HK-2 (cell line): ENCODE results near the gene LAMB2.

ENCODE experiments used
- DNase-seq: peaks from one replicate; pipeline ENCODE4 v3.0.0-alpha.2; 2018; ENCODE audit not compliant: unreplicated experiment

Gene LAMB2

GRCh38 chr3:49132437-49133225, at the start of gene LAMB2:
Gene LAMB2 (minus strand): TSS chr3:49133050. CDS start chr3:49132867, 183 bp downstream.
- DNase-seq = peak; percentile 76

DNA sequence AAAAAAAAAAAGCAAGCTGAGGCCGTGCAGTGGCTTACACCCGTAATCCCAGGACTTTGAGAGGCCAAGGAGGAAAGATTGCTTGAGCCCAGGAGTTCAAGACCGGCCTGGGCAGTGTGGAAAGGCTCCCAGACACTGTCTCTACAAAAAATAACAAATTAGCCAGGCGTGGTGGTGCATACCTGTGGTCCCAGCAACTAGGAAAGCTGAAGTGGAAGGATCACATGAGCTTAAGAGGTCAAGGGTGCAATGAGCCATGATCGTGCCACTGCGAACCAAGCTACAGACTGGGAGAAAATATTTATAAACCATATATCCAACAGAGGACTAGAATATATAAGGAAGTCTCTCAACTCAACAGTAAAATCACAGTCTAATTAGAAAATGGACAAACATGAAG, 48.5 kb upstream of the LAMB2 start:
- DNase-seq = no peak

DNA sequence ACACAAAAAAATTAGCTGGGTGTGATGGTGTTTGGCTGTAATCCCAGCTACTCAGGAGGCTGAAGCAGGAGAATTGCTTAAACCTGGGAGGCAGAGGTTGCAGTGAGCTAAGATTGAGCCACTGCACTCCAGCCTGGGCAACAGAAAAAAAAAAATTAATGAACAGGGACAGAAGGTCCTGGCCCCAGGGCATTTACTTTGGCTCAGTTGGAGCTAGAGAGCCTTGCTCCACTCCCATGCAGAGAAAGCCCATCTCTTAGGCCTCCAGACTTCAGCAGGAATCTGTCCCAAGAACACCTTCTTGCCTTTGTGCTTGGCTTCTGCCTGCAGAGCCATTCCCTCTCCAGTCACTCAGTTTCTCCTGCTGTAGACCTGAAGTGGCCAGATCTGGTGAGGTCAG, 47.3 kb upstream of the LAMB2 start:
- no peak for DNase-seq

DNA sequence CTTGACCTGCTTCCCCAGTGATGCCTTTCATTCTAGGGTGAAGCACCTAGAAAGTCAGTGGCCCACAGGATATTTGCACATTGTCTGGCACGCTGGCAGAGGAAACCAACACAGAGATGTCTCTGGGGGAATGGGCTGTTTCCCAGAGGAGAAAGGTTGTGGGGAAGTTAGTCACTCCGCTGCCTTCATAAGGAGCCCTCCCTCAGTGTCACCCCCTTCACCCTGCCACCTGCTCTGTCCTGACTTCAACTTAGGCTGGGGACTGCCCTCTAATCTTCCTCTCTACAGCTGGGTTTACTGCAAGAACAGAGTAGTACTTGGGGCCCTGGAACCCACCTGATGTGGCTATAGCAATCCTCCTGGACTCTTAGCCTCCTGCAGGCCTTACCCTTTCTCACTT, 44.2 kb upstream of the LAMB2 start:
- no peak for DNase-seq

DNA sequence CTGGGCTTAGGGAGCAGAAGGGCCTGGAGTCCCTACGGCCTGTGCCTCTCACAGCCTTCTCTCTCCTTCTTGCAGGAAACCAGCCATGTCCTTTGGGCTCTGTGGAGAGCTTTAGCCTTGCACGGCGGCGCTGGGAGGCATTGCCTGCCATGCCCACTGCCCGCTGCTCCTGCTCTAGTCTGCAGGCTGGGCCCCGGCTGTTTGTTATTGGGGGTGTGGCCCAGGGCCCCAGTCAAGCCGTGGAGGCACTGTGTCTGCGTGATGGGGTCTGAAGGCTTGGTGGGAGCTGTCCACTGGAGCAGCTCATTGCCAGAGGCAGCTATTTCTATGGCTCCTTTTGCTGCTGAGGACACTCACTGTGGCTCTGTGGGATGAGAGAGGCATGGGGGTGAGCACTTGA, 42.7 kb upstream of the LAMB2 start:
- DNase-seq = no peak

- DNase-seq = no peak
Observed at GRCh38 chr3:49174397-49174985, 41.6 kb upstream of the LAMB2 start.

DNA sequence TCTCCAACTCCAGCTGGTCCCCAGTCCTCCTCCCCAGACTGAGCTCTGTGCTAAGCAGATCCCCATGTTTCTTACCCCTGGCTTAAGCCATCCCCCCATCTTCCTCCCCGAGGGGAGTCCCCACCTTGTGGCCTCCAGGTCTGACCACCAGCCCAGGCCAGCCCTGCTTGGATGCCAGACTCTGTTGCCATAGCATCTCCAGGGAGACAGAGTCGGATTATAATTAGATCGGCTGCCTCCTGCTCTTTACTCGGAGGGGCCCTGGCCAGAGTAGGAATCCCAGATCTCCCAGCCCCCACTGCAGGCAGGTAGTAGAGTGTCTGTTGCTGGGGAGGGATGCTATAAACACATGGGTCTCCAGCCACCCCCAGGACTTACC, 40.9 kb upstream of the LAMB2 start:
- no peak for DNase-seq

DNA sequence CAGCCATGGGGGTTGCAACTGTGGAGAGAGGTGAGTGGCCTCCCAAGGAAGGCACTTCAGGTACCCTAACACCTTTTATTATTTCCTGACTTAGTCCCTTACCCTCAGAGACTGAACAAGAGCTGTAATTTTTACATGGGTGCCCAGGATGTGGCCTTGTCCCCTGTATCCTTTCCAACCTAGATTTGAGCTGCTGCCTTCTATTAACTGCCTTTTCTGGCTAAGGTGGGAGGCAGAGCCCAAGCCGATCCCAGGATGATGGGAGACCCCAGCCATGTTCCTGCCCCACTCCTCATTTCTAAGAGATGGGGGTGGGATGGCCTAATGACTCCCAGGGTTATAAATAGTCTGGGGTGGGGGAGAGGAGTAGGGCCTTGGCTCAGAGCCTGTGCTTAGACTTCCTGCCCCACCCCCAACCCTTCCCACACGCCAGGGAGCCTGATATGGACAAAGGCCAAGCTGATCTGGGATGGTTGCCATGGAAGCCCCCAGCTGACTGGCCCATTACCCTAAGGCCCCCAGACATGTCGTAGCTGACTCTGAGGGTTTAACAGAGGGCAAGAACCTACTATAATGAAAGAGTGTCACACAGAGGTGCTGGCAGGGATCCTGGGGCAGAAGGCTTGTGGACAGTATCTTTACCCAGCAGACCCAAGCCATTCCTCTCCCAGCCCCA, 40.4 kb upstream of the LAMB2 start:
- DNase-seq = no peak

- DNase-seq = no peak
Observed at GRCh38 chr3:49172551-49173041, 39.7 kb upstream of the LAMB2 start.

- DNase-seq = no peak
Observed at GRCh38 chr3:49171775-49172500, 39.1 kb upstream of the LAMB2 start.

GRCh38 chr3:49171119-49171774, 38.4 kb upstream of the LAMB2 start, which contains the start of gene KLHDC8B:
Gene KLHDC8B (plus strand): TSS chr3:49171598. CDS start chr3:49172770, 1,172 bp downstream.
- DNase-seq = peak; percentile 85

- no peak for DNase-seq
Observed at GRCh38 chr3:49170744-49171118, 37.9 kb upstream of the LAMB2 start.

- no peak for DNase-seq
Observed at GRCh38 chr3:49166752-49167556, 34.1 kb upstream of the LAMB2 start.

DNA sequence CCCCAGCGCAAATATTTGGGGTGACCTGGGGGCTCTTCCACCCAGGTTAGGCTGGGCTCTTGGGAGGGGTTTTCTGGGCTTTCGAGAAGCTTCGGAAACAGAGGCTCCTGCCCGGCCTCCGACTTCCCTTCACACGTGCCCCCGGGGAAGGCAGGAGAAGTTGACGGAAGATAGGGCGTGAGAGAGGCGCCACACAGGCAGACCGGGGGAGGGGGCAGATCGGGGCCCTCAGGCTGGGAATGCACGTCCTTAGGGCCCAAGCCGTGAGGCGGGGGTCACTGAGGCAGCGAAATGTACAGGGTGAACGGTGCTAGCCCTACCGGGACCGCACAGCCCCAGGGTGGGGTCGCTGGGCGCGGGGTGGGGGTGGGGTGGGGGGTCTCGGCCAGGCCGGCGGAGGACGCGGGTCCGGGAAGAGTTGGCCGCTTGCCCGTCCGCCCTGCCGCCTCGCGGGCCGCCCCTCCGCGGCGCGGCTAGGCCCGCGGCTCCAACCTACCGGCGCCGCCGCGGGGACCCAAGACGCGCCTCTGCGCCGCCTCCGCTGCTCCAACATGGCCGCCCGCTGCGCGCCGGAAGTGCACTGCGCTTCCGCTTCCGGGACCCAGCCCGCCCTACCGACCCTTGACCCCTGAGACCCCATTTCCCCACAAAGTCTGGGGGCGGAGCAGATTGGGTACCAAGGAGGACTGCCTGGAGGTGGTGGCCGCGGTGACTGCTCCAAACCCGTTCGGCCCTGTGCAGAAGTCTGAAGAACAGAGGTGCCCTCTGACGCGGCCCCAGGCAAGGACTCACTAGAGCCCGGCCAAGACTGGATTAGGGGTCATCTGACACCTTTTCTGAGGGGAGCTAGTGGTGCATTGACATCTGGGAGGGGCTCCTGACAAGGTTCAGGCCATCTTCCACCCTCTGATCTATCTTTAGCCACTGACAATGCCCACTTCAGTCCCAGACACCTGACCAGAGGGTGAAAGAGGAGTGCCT, 33.2 kb upstream of the LAMB2 start, which contains the start of gene CCDC71:
TSS of gene CCDC71 (minus strand) at position 561 of the 981 bp plus-strand sequence. CDS start 2,123 bp downstream, outside the sequence.
- DNase-seq = peak; percentile 61

GRCh38 chr3:49164983-49165720, 32.3 kb upstream of the LAMB2 start:
- no peak for DNase-seq

DNA sequence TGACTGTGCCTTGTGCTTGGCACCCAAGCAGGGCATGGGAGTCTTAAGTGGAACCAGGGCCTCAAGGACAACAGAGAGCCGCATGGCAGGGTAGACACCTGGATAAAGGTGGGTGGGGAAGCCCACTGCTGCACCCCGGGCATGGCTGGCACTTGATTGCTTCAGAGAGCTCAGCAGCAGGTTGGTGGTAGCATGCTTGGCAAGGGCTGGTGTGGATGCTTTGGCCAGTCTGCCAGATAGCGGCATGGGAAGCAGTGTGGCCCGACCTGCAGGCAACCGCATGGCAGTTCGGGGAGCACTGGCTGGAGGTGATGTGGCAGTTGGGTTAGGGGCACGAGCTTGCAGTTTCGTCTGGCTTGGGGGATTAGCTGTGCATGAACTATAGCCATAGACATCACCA, 30.8 kb upstream of the LAMB2 start:
- no peak for DNase-seq

GRCh38 chr3:49162751-49163419, 30.0 kb upstream of the LAMB2 start:
- no peak for DNase-seq
